ENCODE measurements around the gene NCK1.

- TF ChIP-seq ZFP30 (CRISPR knock-in tag; IDR thresholded peaks at IDR 0.05) (no peak), ZFP3 (CRISPR knock-in tag; IDR thresholded peaks at IDR 0.05) (no peak), ISL1 (CRISPR knock-in tag; IDR thresholded peaks at IDR 0.05) (no peak), PATZ1 (CRISPR knock-in tag; IDR thresholded peaks at IDR 0.05; ENCODE audit: borderline replicate concordance) (no peak), ZC3H10 (CRISPR knock-in tag; IDR thresholded peaks at IDR 0.05) (no peak), BACH2 (CRISPR knock-in tag; IDR thresholded peaks at IDR 0.05; ENCODE audit: borderline replicate concordance) (no peak), TOX (CRISPR knock-in tag; IDR thresholded peaks at IDR 0.05; ENCODE audit: borderline replicate concordance) (no peak), SNAI2 (CRISPR knock-in tag; IDR thresholded peaks at IDR 0.05) (no peak), TCF4 (CRISPR knock-in tag; IDR thresholded peaks at IDR 0.05; ENCODE audit: borderline replicate concordance) (no peak), ARNTL (CRISPR knock-in tag; IDR thresholded peaks at IDR 0.05; ENCODE audit: borderline replicate concordance, low read depth) (no peak), ESRRG (CRISPR knock-in tag; IDR thresholded peaks at IDR 0.05) (no peak), CREB5 (CRISPR knock-in tag; IDR thresholded peaks at IDR 0.05; ENCODE audit: low read depth) (no peak)
Observed at GRCh38 chr3:136954251-136954650, 92.2 kb downstream of the NCK1 start.
